ENCODE results near the gene CFAP20DC. TPM values are rescaled to one million over a fixed set of nuclear protein-coding genes. Genes with fewer than 3 reads are reported as not detected.

Gene CFAP20DC
- total and polyA plus RNA-seq, 2 of the 8 experiments (the other 6 are each of a cell fraction or from before 2014, with no cell fraction given): 2.2 to 2.8 TPM

- TF ChIP-seq SIX5 (IDR thresholded peaks at IDR 0.05; ENCODE audit: low read depth, low read length): no peak
Measured at GRCh38 chr3:58839964-58840363, 209.9 kb downstream of the CFAP20DC start (continued).

GRCh38 chr3:58839187-58839586, 210.6 kb downstream of the CFAP20DC start:
- H2AFZ ChIP-seq (ENCODE audit: low read length): no peak overlapping the region
- H3K79me2 ChIP-seq (ENCODE audit: control insufficient read depth in 1 of 2, insufficient read depth in 2 of 2, low read length in 2 of 2): no peaks in the 10 kb centered on the region
- H3K18ac ChIP-seq (ENCODE audit: extremely low read depth, low read length): no peak overlapping the region
- H2BK120ac ChIP-seq (replicated peaks; ENCODE audit: low read depth, low read length): no peak overlapping the region
- TF ChIP-seq CHD2 (IDR thresholded peaks at IDR 0.05; ENCODE audit: low read length) (no peak), NRF1 (IDR thresholded peaks at IDR 0.05; ENCODE audit: low read depth, low read length) (no peak), SAP30 (IDR thresholded peaks at IDR 0.05; ENCODE audit: insufficient read depth, insufficient replicate concordance, low read length) (no peak), RNF2 (IDR thresholded peaks at IDR 0.05; ENCODE audit: borderline replicate concordance, low read depth, low read length, missing control alignments, poor library complexity, severe bottlenecking) (no peak), POLR2AphosphoS5 (IDR thresholded peaks at IDR 0.05; ENCODE audit: low read depth, low read length) (no peak), TEAD4 (IDR thresholded peaks at IDR 0.05; ENCODE audit: low read depth, low read length) (no peak), RAD21 (IDR thresholded peaks at IDR 0.05 in 1 of 2, conservative IDR thresholded peaks at IDR 0.05 in 1 of 2; ENCODE audit: low read depth in 2 of 2, low read length in 2 of 2) (no peak), CREB1 (IDR thresholded peaks at IDR 0.05) (no peak), SUZ12 (IDR thresholded peaks at IDR 0.05; ENCODE audit: low read length) (no peak), KDM5A (IDR thresholded peaks at IDR 0.05; ENCODE audit: low read length) (no peak)
- H3K27me3 ChIP-seq (replicated peaks in 1 of 4; ENCODE audit: control insufficient read depth in 3 of 4, extremely low read depth in 1 of 4, insufficient read depth in 3 of 4, low read length in 3 of 4): no peaks in the 10 kb centered on the region
- no peak overlapping the region for H3K14ac ChIP-seq (ENCODE audit: insufficient read length)
- H4K20me1 ChIP-seq (replicated peaks in 1 of 2; ENCODE audit: control insufficient read depth in 1 of 2, insufficient read depth in 2 of 2, low read length in 2 of 2): no peaks in the 10 kb centered on the region
- H3K4me3 ChIP-seq (ENCODE audit: extremely low read depth in 1 of 4, insufficient read depth in 2 of 4, low read depth in 3 of 4, low read length in 4 of 4): no peak overlapping the region
- H3K56ac ChIP-seq (replicated peaks; ENCODE audit: insufficient read length, low read depth, low read length): no peak overlapping the region
- H2BK5ac ChIP-seq (ENCODE audit: low read depth, low read length): no peak overlapping the region
- no peak overlapping the region for H2BK12ac ChIP-seq (ENCODE audit: low read depth, low read length)
- no peak overlapping the region for H3K27ac ChIP-seq (ENCODE audit: low read depth, low read length)
- H3K23ac ChIP-seq (ENCODE audit: insufficient read length): no peak overlapping the region
- FAIRE-seq: no peak
- H3K9me3 ChIP-seq (ENCODE audit: insufficient read depth in 2 of 2, low read depth in 1 of 2, low read length in 1 of 2): no peaks in the 10 kb centered on the region
- no peak overlapping the region for H3K4me2 ChIP-seq (ENCODE audit: insufficient read depth in 1 of 2, low read depth in 2 of 2, low read length in 2 of 2)
- no peak overlapping the region for H4K91ac ChIP-seq (replicated peaks; ENCODE audit: insufficient read length, low read length)
- no peak overlapping the region for H4K8ac ChIP-seq (ENCODE audit: extremely low read depth, insufficient read depth, low read length)
- no peak overlapping the region for H2BK20ac ChIP-seq (ENCODE audit: low read length)
- no peaks in the 10 kb centered on the region for H3K36me3 ChIP-seq (ENCODE audit: control insufficient read depth in 2 of 4, insufficient read depth in 4 of 4, low read length in 3 of 4)
- CTCF ChIA-PET (ENCODE audit: partially characterized antibody): interaction anchor here (0.7 to 0.9 kb wide), 2 partner anchors 15 to 736 kb away, joined by 3 to 4 read pairs; no protein-coding TSS in a partner anchor
- no peaks in the 10 kb centered on the region; the same call in 1 of the 2 replicates for H3K79me1 ChIP-seq (ENCODE audit: low read depth, low read length)
- H3K23me2 ChIP-seq (ENCODE audit: low read depth, low read length): no peaks in the 10 kb centered on the region
- DNase-seq (ENCODE audit: low read depth in 1 of 2, low spot score in 2 of 2): no peak
- H4K5ac ChIP-seq (ENCODE audit: insufficient read length, low read depth, low read length): no peak overlapping the region
- POLR2A ChIA-PET (ENCODE audit: partially characterized antibody): no interaction called here
- no peak overlapping the region for H3K4ac ChIP-seq (replicated peaks; ENCODE audit: insufficient read length, low read depth, low read length)
- no peaks in the 10 kb centered on the region for H3K4me1 ChIP-seq (replicated peaks in 1 of 4; ENCODE audit: control insufficient read depth in 3 of 4, insufficient read depth in 4 of 4, low read length in 3 of 4)
- no peak overlapping the region for H3K9ac ChIP-seq (replicated peaks in 1 of 4; ENCODE audit: extremely low read depth in 1 of 4, low read depth in 3 of 4, low read length in 3 of 4)
- H2BK15ac ChIP-seq (ENCODE audit: low read length): no peak overlapping the region
- no peak overlapping the region for H2AK5ac ChIP-seq (ENCODE audit: low read depth, low read length)

All from H1 (cell line).